SK-N-SH treated with all-trans-retinoic acid at 6 μM for 48 hours (cell line): ENCODE measurements around the gene LSAMP.

Source experiments
- RARB ChIP-seq: fragments of 250-450 bp; sonication (Bioruptor Pico); IDR thresholded peaks from 2 replicates; pipeline ENCODE4 v1.8.0; 2021; ENCODE audit warnings: mild to moderate bottlenecking, moderate library complexity
- TCF4 ChIP-seq: fragments of 250-450 bp; sonication (Bioruptor Pico); IDR thresholded peaks from 2 replicates; pipeline ENCODE4 v1.8.0; 2021; ENCODE audit warnings: mild to moderate bottlenecking, moderate library complexity, borderline replicate concordance
- ZFP30 ChIP-seq: fragments of 450-650 bp; formaldehyde crosslinking; IDR thresholded peaks from 2 replicates; pipeline ENCODE4 v1.5.0; 2022; ENCODE audit warnings: mild to moderate bottlenecking, moderate library complexity

DNA sequence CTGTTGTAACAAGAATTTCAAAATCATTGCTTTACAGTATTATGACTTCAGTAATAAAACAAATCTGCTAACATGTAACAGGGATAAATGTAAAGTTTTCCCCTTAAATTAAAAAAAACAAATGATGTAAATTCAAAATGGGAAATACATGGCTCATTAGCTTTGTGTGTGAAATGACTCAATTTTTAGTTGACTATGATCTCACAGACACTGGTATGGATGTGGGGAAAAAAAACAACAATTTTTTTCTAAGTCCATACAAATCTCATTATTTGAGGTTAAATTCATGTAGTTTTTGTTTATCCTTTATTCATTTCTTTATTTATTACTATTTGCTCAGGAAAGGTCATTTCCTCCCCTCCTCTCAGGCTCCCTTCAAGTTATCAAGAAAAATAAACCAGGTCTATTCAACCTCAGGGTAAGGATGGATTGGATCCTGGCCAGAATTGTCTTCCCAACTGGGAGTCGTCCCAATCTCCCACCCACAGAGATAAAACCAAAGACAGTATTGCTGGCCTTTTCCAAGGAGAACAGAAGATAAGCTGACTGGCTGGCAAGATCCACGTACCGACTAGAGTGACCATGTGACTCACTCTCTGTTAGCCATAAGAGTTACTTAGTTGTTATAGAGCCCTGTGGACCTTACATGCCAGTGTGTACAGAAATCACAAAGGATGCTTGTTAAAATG lies 448.7 kb downstream of the LSAMP start:
- TF ChIP-seq ZFP30 (CRISPR knock-in tag) (no peak), TCF4 (no peak), RARB (CRISPR knock-in tag) (no peak)
